Ramos (cell line): ENCODE measurements around the gene FXYD4.

ENCODE experiments used
- in situ Hi-C: fragments of 300-500 bp; cut with MboI; formaldehyde crosslinking; loops from one replicate; pipeline ENCODE4 v1.14.3; 2022; ENCODE audit warnings: low sequenced_read_pairs; ENCODE audit not compliant: unreplicated experiment

The FXYD4 gene

GRCh38 chr10:43372765-43373361 lies 1.4 kb downstream of the FXYD4 start:
- in situ Hi-C loops: no loop called here

GRCh38 chr10:43373461-43373860 lies 2.0 kb downstream of the FXYD4 start:
- in situ Hi-C loops: no loop called here

GRCh38 chr10:43374194-43374593 lies 2.8 kb downstream of the FXYD4 start:
- in situ Hi-C loops: no loop called here

GRCh38 chr10:43375401-43376020 lies 4.1 kb downstream of the FXYD4 start:
- in situ Hi-C loops: no loop called here

GRCh38 chr10:43376046-43376635 lies 4.7 kb downstream of the FXYD4 start:
- in situ Hi-C loops: no loop called here

GRCh38 chr10:43376828-43377423 lies 5.5 kb downstream of the FXYD4 start:
- in situ Hi-C loops: no loop called here

GRCh38 chr10:43377424-43377883 lies 6.0 kb downstream of the FXYD4 start:
- in situ Hi-C loops: no loop called here

- in situ Hi-C loops: no loop called here
These were observed 9.3 kb downstream of the FXYD4 start for GRCh38 chr10:43380610-43381222.

GRCh38 chr10:43383204-43383971 lies 12.0 kb downstream of the FXYD4 start:
- in situ Hi-C loops: no loop called here

- in situ Hi-C loops: no loop called here
These were observed 13.1 kb downstream of the FXYD4 start for GRCh38 chr10:43384252-43385221.

- in situ Hi-C loops: no loop called here
These were observed 14.1 kb downstream of the FXYD4 start for GRCh38 chr10:43385412-43386004.

- in situ Hi-C loops: no loop called here
These were observed 15.1 kb downstream of the FXYD4 start for GRCh38 chr10:43386549-43386948.

GRCh38 chr10:43386981-43387677 lies 15.7 kb downstream of the FXYD4 start:
- in situ Hi-C loops: no loop called here

GRCh38 chr10:43387678-43388032 lies 16.2 kb downstream of the FXYD4 start:
- in situ Hi-C loops: no loop called here

GRCh38 chr10:43389867-43390266 lies 18.4 kb downstream of the FXYD4 start:
- in situ Hi-C loops: no loop called here

- in situ Hi-C loops: no loop called here
These were observed 18.9 kb downstream of the FXYD4 start for GRCh38 chr10:43390333-43390732.

- in situ Hi-C loops: no loop called here
These were observed 19.3 kb downstream of the FXYD4 start for GRCh38 chr10:43390759-43391158.

- in situ Hi-C loops: no loop called here
These were observed 20.1 kb downstream of the FXYD4 start for GRCh38 chr10:43391496-43391895.
